CD4-positive, alpha-beta T cell treated with Interleukin-17A for 1 hour (primary cell): ENCODE data around the gene EPX.

Experiments used
- DNase-seq: peaks from one replicate; pipeline ENCODE4 v3.0.0-alpha.2; 2020

EPX gene

DNA sequence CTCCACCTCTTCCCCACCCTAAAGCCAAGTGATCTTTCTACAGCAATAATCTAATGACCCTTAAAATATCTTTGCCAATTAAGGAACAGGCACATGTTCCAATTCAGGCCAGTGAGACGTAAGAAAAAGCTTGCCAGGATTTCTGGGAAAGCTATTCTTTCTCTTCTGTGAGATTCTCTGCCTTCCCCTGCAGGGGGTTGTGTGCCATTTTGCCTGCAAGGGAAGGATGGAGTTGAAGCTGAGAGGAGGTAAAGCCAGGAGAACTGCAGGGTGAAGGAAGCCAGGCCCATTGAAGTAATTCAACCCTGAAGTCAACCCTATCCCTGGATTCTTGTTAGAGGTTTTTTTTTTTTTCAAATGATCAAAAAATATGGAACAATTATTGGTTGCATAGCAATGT is 36.9 kb downstream of the EPX start:
- no peak for DNase-seq

DNA sequence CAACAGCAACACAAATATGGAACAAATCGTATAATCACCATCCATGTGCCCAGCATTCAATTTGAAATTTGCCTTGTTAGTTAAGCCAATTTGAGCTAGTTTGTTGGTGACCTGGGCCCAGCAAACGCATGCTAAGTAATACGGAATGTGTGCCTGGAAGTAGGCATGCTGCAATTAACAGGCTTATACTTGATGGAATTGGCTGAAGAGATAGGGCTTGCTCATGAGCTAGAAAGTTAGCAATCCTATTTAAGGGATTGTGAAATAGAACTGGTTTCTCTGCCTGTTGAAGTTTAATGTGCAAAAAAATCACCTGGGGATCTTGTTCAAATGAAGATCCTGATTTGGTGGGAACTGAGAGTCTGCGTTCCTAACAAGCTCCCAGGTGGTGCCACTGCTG is 37.4 kb downstream of the EPX start:
- no peak for DNase-seq

GRCh38 chr17:58231641-58232040 is 39.1 kb downstream of the EPX start:
- DNase-seq, result no peak

GRCh38 chr17:58232707-58233156 is 40.2 kb downstream of the EPX start:
- peak; percentile 22 for DNase-seq

GRCh38 chr17:58233543-58233942 is 41.0 kb downstream of the EPX start:
- no peak for DNase-seq

- DNase-seq, result no peak
Measured at GRCh38 chr17:58234512-58234911, 42.0 kb downstream of the EPX start.

- no peak for DNase-seq
Measured at GRCh38 chr17:58235821-58236220, 43.3 kb downstream of the EPX start.

DNA sequence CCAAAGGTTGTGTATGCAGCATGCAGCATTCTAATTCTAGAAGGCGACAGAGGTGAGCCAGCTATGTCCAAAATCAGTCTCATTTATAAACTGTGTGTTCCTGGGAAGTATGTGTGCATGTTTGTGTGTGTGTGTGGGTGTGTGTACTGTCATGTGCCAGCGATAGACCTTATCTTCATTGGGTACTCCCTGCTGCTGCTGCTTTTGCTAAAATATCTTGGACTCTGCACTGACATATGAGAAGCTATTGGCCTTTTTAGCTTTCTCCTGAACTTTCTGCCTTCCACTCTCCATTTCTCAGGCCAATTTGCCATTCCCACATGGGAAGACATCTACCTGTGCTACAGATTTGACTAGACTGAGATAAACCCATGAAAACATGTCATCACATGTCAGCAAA is 43.9 kb downstream of the EPX start:
- no peak for DNase-seq

- DNase-seq, result no peak
Measured at GRCh38 chr17:58238147-58238634, 45.7 kb downstream of the EPX start, which contains the start of gene LPO. Gene LPO (plus strand): TSS chr17:58238584. CDS start chr17:58242980, 4,396 bp downstream.

DNA sequence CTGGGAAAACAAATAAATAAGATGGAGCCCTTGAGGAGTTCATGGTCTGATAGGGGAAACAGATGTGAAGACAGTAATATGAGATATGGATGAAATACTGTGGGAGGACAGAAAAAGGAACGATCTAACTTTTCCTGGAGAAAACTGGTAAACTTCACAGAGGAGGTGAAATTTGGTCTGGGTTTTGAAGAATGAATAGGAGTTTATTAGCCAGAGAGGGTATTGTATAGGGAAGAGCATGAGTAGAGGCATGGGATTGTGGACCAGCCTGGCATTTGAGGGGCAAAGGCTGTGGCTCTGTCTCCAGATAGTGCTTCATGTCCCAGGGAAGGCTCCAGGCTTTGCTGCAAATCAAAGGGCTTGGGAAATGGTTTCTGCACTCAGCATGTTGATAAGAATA is 47.5 kb downstream of the EPX start:
- no peak for DNase-seq

- no peak for DNase-seq
Measured at GRCh38 chr17:58242171-58242784, 49.8 kb downstream of the EPX start.

- no peak for DNase-seq
Measured at GRCh38 chr17:58244963-58245362, 52.4 kb downstream of the EPX start.

DNA sequence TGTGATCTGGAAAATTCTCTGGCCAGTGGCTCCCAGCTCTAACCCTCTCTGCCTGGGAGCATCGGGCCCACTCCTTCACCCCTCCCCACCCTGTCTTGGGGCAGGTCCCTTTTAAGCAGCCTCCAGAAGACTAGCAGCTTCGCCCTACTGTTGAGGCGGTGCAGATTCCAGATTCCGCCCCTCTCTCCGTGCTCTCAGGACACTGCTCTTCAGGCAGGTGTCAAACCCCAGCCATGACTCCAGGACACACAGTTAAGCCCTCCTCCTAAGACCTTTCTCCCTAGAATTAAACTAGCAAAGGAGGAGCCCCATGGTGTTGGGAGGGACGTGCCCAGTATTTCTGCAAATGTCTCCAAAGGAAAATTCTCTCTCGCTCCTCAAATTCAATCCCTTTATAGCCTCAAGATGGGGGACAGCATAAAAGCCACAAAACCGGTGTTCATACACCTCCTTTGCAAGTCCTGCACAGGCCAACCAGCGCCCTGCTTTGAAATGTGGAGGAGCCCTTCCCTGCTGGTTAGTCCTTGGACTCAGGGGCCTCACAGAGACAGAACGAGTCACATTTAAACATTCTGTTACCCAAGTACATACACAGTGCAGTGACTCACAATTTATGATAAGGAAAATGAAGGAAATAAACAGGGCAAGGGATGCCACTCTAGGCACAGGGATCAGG is 53.0 kb downstream of the EPX start:
- DNase-seq, result no peak

DNA sequence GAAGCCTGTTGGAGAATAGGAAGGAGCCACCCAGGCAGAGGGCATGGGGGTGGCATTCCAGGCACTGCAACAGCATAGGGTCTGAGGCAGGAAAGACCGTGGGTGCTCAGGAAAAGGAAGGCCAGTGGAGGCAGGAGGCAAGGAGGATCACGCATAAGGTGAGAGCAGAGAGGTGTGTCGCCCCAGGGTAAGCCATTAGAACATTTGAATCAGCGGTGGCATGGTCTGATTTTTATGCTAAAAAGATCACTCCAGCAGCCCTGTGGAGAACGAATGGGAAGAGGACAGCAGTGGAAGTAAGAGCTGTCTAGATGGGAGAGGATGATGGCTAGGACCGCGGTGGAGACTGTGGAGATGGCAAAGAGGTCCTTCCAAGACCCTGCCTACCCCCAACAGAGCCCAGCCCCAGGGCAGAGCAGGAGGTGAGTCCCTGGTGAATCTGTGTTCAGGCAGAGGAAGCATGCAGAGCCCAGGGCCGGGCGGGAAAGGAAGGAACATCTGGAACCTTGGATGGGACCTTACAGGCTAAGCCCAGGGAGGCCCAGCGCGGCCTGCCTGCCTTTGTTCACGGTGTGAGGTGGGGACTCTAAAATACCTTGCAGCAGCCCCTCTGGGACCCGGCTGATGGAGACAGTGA is 53.7 kb downstream of the EPX start:
- DNase-seq, result no peak

GRCh38 chr17:58246781-58247180 is 54.3 kb downstream of the EPX start:
- no peak for DNase-seq

- DNase-seq, result no peak
Measured at GRCh38 chr17:58247511-58248363, 55.2 kb downstream of the EPX start.

- DNase-seq, result no peak
Measured at GRCh38 chr17:58248955-58249269, 56.4 kb downstream of the EPX start.

GRCh38 chr17:58249270-58250133 is 57.0 kb downstream of the EPX start:
- DNase-seq, result peak; percentile 76

DNA sequence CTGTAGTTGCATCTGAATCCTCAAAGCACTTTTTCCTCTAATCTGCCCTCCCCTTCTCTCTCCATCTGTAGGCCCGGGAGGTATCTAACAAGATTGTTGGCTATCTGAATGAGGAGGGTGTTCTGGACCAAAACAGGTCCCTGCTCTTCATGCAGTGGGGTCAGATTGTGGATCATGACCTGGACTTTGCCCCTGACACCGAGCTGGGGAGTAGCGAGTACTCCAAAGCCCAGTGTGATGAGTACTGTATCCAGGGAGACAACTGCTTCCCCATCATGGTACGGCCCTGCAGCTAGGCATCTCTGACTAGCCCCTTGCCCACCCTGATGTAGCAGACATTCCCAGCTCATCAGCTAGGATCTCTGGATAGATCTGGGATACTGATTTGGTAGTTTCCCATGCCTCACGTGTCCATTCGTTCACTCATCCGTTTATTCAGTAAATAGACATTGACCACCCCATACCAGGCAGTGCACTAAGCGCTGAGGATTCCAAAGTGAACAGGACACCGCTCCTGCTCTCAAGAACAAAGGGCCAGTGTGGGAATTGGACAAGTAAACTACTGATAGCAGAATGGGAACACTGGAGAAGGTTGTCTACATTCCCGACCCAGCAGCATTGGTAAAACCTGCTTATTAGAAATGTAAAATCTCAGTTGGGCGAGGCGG is 58.0 kb downstream of the EPX start:
- no peak for DNase-seq

GRCh38 chr17:58252141-58252540 is 59.6 kb downstream of the EPX start:
- no peak for DNase-seq

GRCh38 chr17:58253082-58253481 is 60.6 kb downstream of the EPX start:
- no peak for DNase-seq
